Measurements from ENCODE around the gene NTN3. TPM values are rescaled to one million over a fixed set of nuclear protein-coding genes. Genes with fewer than 3 reads are reported as not detected.

The NTN3 gene
- total and polyA plus RNA-seq, 2 of the 8 experiments (the other 6 are each of a cell fraction or from before 2014, with no cell fraction given): 0.30 to 0.34 TPM

DNA sequence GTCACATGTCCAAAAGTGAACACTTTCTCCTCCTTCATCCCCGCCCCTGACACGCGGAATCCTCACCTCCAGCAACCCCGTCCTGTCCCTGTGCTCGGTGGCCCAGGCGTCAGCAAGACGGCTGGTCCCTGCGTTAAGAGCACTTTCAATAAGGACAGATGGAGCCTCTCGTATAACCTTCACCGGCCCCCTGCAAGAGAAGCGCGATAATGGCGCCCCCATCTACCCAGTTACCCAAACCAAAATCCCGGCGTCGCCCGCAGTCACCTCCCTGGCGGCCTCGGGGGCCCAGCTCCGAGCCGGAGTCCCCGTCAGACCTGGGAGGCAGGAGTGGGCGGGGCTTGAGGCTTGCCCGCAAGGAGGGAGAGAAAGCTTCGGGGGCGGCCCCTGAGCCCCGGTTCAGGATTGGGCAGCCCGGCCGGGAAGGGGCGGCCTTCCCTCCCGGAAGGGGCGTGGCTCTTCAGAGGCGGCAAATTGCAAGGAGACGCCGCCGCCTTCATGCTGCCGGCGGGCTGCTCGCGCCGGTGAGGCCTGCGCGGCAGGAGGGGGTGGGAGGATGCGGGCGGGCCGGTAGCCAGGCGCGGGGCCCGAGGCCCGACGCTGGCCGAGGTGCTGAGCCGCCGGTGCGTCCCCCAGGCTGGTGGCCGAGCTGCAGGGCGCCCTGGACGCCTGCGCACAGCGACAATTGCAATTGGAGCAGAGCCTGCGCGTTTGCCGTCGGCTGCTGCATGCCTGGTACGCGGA lies 11.3 kb upstream of the NTN3 start, which contains the start of gene TEDC2:
Gene TEDC2 (plus strand): TSS at position 463 of the 744 bp plus-strand sequence. CDS start 36 bp downstream, at position 499.
- Histone ChIP-seq H3K56ac (replicated peaks; ENCODE audit: insufficient read length, low read depth, low read length) (peak within 1 kb of the TSS; percentile 56), H3K27me3 (replicated peaks in 1 of 4; ENCODE audit: control insufficient read depth in 3 of 4, extremely low read depth in 1 of 4, insufficient read depth in 3 of 4, low read length in 3 of 4) (no peaks in the 10 kb centered on the region), H2AFZ (ENCODE audit: low read length) (no peak within 1 kb of the TSS), H3K27ac (ENCODE audit: low read depth, low read length) (no peak within 1 kb of the TSS; the same call in 1 of the 2 replicates), H3K79me1 (ENCODE audit: low read depth, low read length) (peaks cover 10% of the 10 kb centered on the region), H2BK5ac (ENCODE audit: low read depth, low read length) (no peak within 1 kb of the TSS), H4K5ac (ENCODE audit: insufficient read length, low read depth, low read length) (peak within 1 kb of the TSS; percentile 35), H2BK12ac (ENCODE audit: low read depth, low read length) (no peak within 1 kb of the TSS), H4K20me1 (replicated peaks in 1 of 2; ENCODE audit: control insufficient read depth in 1 of 2, insufficient read depth in 2 of 2, low read length in 2 of 2) (peaks cover 6 to 20% of the 10 kb centered on the region in 2 experiments), H3K4me2 (ENCODE audit: insufficient read depth in 1 of 2, low read depth in 2 of 2, low read length in 2 of 2) (peak within 1 kb of the TSS; percentile 97 to 99), H3K4me3 (ENCODE audit: extremely low read depth in 1 of 4, insufficient read depth in 2 of 4, low read depth in 3 of 4, low read length in 4 of 4) (peak within 1 kb of the TSS; percentile 55 to 78 (median 68)), H2BK120ac (replicated peaks; ENCODE audit: low read depth, low read length) (no peak within 1 kb of the TSS), H3K9ac (replicated peaks in 1 of 4; ENCODE audit: extremely low read depth in 1 of 4, low read depth in 3 of 4, low read length in 3 of 4) (peak within 1 kb of the TSS; percentile 52 to 79 (median 62)), H2BK20ac (ENCODE audit: low read length) (no peak within 1 kb of the TSS), H3K4ac (replicated peaks; ENCODE audit: insufficient read length, low read depth, low read length) (peak within 1 kb of the TSS; percentile 44), H3K9me3 (ENCODE audit: insufficient read depth in 2 of 2, low read depth in 1 of 2, low read length in 1 of 2) (no peaks in the 10 kb centered on the region), H4K8ac (ENCODE audit: extremely low read depth, insufficient read depth, low read length) (no peak within 1 kb of the TSS; the same call in none of the 2 replicates), H3K36me3 (ENCODE audit: control insufficient read depth in 2 of 4, insufficient read depth in 4 of 4, low read length in 3 of 4) (peaks cover 14 to 36% (median 27%) of the 10 kb centered on the region in 4 experiments; a peak in 7 of 8 replicates), H3K14ac (ENCODE audit: insufficient read length) (no peak within 1 kb of the TSS), H3K23ac (ENCODE audit: insufficient read length) (peak within 1 kb of the TSS; percentile 9), H3K18ac (ENCODE audit: extremely low read depth, low read length) (peak within 1 kb of the TSS; percentile 62), H4K91ac (replicated peaks; ENCODE audit: insufficient read length, low read length) (peak within 1 kb of the TSS; percentile 81), H2BK15ac (ENCODE audit: low read length) (0 out of 2 replicates have a peak within 1 kb of the TSS, but pooled peaks have one; percentile 8), H2AK5ac (ENCODE audit: low read depth, low read length) (no peak within 1 kb of the TSS), H3K79me2 (ENCODE audit: control insufficient read depth in 1 of 2, insufficient read depth in 2 of 2, low read length in 2 of 2) (peaks cover 0 to 6% of the 10 kb centered on the region in 2 experiments; a peak in 2 of 4 replicates), H3K23me2 (ENCODE audit: low read depth, low read length) (peaks cover 13% of the 10 kb centered on the region; the same call in 1 of the 2 replicates), H3K4me1 (replicated peaks in 1 of 4; ENCODE audit: control insufficient read depth in 3 of 4, insufficient read depth in 4 of 4, low read length in 3 of 4) (peaks cover 0 to 18% (median 15%) of the 10 kb centered on the region in 4 experiments; a peak in 6 of 7 replicates)
- WGBS, 2 experiments (ENCODE audit: extremely low coverage in 1 of 2, insufficient coverage in 1 of 2, insufficient read length in 1 of 2, insufficient replicate concordance in 2 of 2, low coverage in 1 of 2, low lambda C conversion rate in 2 of 2, missing lambda C conversion rate in 1 of 2): 2% methylated on average over 40 of the region's 66 CpGs; no CpG with 5 or more reads in 1 of the 2 experiments
- CTCF ChIA-PET (ENCODE audit: partially characterized antibody): interaction anchor here (0.9 to 3.3 kb wide), 9 partner anchors 11 to 692 kb away, joined by 3 to 21 read pairs (median 4); partner anchors contain the start of gene NTN3
- no peak for FAIRE-seq
- peak; percentile 93 to 98 for DNase-seq (ENCODE audit: low read depth in 1 of 2, low spot score in 2 of 2)
- POLR2A ChIA-PET (ENCODE audit: partially characterized antibody): interaction anchor here (0.7 to 2.8 kb wide), 22 partner anchors 8 to 222 kb away, joined by 3 to 21 read pairs (median 4); partner anchors contain the start of genes AMDHD2, ATP6V0C, ECI1 and NTN3
- TF ChIP-seq SIRT6 (IDR thresholded peaks at IDR 0.05; ENCODE audit: low read length): no peak
- no peak for TF ChIP-seq CREB1 (IDR thresholded peaks at IDR 0.05)
- TF ChIP-seq POLR2A (IDR thresholded peaks at IDR 0.05; ENCODE audit: control extremely low read depth in 1 of 2, low read depth in 2 of 2, low read length in 2 of 2): peak in 1 of 2 experiments; percentile 52; a peak in 1 of 3 replicates
- TF ChIP-seq SP1 (IDR thresholded peaks at IDR 0.05; ENCODE audit: low read depth, low read length): peak; percentile 51; the same call in 1 of the 2 replicates
- TF ChIP-seq ZNF274 (IDR thresholded peaks at IDR 0.05; ENCODE audit: borderline replicate concordance, extremely low read depth, low read length): no peak
- TF ChIP-seq SP4 (IDR thresholded peaks at IDR 0.05; ENCODE audit: low read length): peak; percentile 75; the same call in 1 of the 2 replicates
- TF ChIP-seq RAD21 (IDR thresholded peaks at IDR 0.05 in 1 of 2, conservative IDR thresholded peaks at IDR 0.05 in 1 of 2; ENCODE audit: low read depth in 2 of 2, low read length in 2 of 2): no peak
- peak; percentile 45 for TF ChIP-seq KDM4A (IDR thresholded peaks at IDR 0.05; ENCODE audit: low read depth, low read length, severe bottlenecking)
- TF ChIP-seq, protein P1, sequence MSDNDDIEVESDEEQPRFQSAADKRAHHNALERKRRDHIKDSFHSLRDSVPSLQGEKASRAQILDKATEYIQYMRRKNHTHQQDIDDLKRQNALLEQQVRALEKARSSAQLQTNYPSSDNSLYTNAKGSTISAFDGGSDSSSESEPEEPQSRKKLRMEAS (IDR thresholded peaks at IDR 0.05): peak; percentile 75; the same call in 1 of the 2 replicates
- TF ChIP-seq HDAC2 (IDR thresholded peaks at IDR 0.05; ENCODE audit: borderline replicate concordance in 1 of 2, low read depth in 2 of 2, low read length in 2 of 2): peak; percentile 51 to 56; a peak in 1 of 4 replicates
